CD14-positive monocyte (primary cell): ENCODE data around the gene THAP6. TPM values are rescaled to one million over a fixed set of nuclear protein-coding genes. Genes with fewer than 3 reads are reported as not detected.

ENCODE experiments used
- DNase-seq, 3 donors: peaks; one replicate each; pipeline ENCODE4 v3.0.0-alpha.2; 2011 to 2022
- H2AFZ ChIP-seq: 2 replicates; pipeline ENCODE4 v1.6.0; 2012; ENCODE audit warnings: mild to moderate bottlenecking, low read depth, low read length, inconsistent platforms; ENCODE audit not compliant: insufficient read depth, poor library complexity, severe bottlenecking
- H3K27ac ChIP-seq, 2 donors: 1 replicate in 1 of 2; 2 replicates in 1 of 2; pipeline ENCODE4 v1.5.1; 2012 to 2013; ENCODE audit warnings: low read length in 2 of 2, control low read depth in 1 of 2, inconsistent platforms in 1 of 2, low read depth in 1 of 2, mild to moderate bottlenecking in 1 of 2
- H3K27me3 ChIP-seq, 2 donors: one replicate each; pipeline versions ENCODE4 v1.6.0 to v1.6.1; 2011 to 2013; ENCODE audit warnings: low read length in 2 of 2; ENCODE audit not compliant: control insufficient read depth in 2 of 2, insufficient read depth in 2 of 2
- H3K36me3 ChIP-seq, 2 donors: replicated peaks in 1 of 2; 1 replicate in 1 of 2; 2 replicates in 1 of 2; pipeline versions ENCODE4 v1.5.1 to v1.6.1; 2012 to 2013; ENCODE audit warnings: low read length in 2 of 2, control low read depth in 1 of 2, inconsistent platforms in 1 of 2, mild to moderate bottlenecking in 1 of 2; ENCODE audit not compliant: insufficient read depth in 2 of 2, control insufficient read depth in 1 of 2
- H3K4me1 ChIP-seq, 2 donors: 1 replicate in 1 of 2; 2 replicates in 1 of 2; pipeline versions ENCODE4 v1.5.1 to v1.6.1; 2012 to 2013; ENCODE audit warnings: low read length in 2 of 2, control low read depth in 1 of 2, inconsistent platforms in 1 of 2, mild to moderate bottlenecking in 1 of 2, moderate library complexity in 1 of 2; ENCODE audit not compliant: insufficient read depth in 2 of 2, control insufficient read depth in 1 of 2
- H3K4me2 ChIP-seq: replicated peaks from 2 replicates; pipeline ENCODE3; 2012; ENCODE audit warnings: low read length, moderate library complexity, mild to moderate bottlenecking; ENCODE audit not compliant: poor library complexity, severe bottlenecking; ENCODE audit errors: extremely low read depth
- H3K4me3 ChIP-seq, 3 experiments: fragments of 200-600 bp in 1 of 3; sonication (generic) in 1 of 3; replicated peaks in 1 of 3; 1 replicate in 2 of 3; 2 replicates in 1 of 3; pipeline ENCODE4 v1.5.1; 2011 to 2013; ENCODE audit warnings: low read length in 3 of 3, mild to moderate bottlenecking in 3 of 3, control low read depth in 2 of 3, low read depth in 2 of 3, inconsistent platforms in 1 of 3, moderate library complexity in 1 of 3
- H3K79me2 ChIP-seq: 2 replicates; pipeline ENCODE4 v1.6.0; 2012; ENCODE audit warnings: mild to moderate bottlenecking, control low read depth, inconsistent platforms, low read length, moderate library complexity; ENCODE audit not compliant: insufficient read depth
- H3K9ac ChIP-seq: 2 replicates; pipeline ENCODE4 v1.6.0; 2017; ENCODE audit warnings: low read length, mild to moderate bottlenecking; ENCODE audit not compliant: insufficient read depth, poor library complexity, severe bottlenecking
- H3K9me3 ChIP-seq, 2 donors: replicated peaks in 1 of 2; 1 replicate in 1 of 2; 2 replicates in 1 of 2; pipeline versions ENCODE4 v1.5.1 to v1.6.1; 2012 to 2013; ENCODE audit warnings: low read length in 2 of 2, control low read depth in 1 of 2; ENCODE audit not compliant: control insufficient read depth in 1 of 2, insufficient read depth in 1 of 2
- H4K20me1 ChIP-seq: 2 replicates; pipeline ENCODE4 v1.6.0; 2012; ENCODE audit warnings: mild to moderate bottlenecking, low read length, control low read depth, moderate library complexity; ENCODE audit not compliant: insufficient read depth
- H3K27ac Mint-ChIP-seq, 7 donors: one replicate each; pipeline ENCODE4 v1.8.0; 2020; ENCODE audit warnings: mild to moderate bottlenecking in 7 of 7, mixed read lengths in 7 of 7, moderate library complexity in 6 of 7, inconsistent platforms in 2 of 7
- H3K27me3 Mint-ChIP-seq, 3 donors: one replicate each; pipeline ENCODE4 v1.8.0; 2021 to 2022; ENCODE audit warnings: low read depth in 3 of 3, mild to moderate bottlenecking in 3 of 3, mixed read lengths in 3 of 3, moderate library complexity in 3 of 3, inconsistent platforms in 1 of 3
- H3K36me3 Mint-ChIP-seq, 2 donors: one replicate each; pipeline ENCODE4 v1.8.0; 2020; ENCODE audit warnings: mixed read lengths in 2 of 2, inconsistent platforms in 1 of 2, mild to moderate bottlenecking in 1 of 2
- H3K4me1 Mint-ChIP-seq: one replicate; pipeline ENCODE4 v1.8.0; 2020; ENCODE audit warnings: mild to moderate bottlenecking, mixed read lengths
- H3K4me3 Mint-ChIP-seq, 2 donors: one replicate each; pipeline ENCODE4 v1.8.0; 2020; ENCODE audit warnings: mild to moderate bottlenecking in 2 of 2, mixed read lengths in 2 of 2, moderate library complexity in 1 of 2
- H3K9me3 Mint-ChIP-seq, 7 donors: one replicate each; pipeline ENCODE4 v1.8.0; 2020 to 2022; ENCODE audit warnings: mixed read lengths in 7 of 7, mild to moderate bottlenecking in 6 of 7, moderate library complexity in 6 of 7, inconsistent platforms in 2 of 7
- CTCF ChIP-seq: fragments of 200-600 bp; IDR thresholded peaks from one replicate; pipeline ENCODE4 v1.8.0; 2022; ENCODE audit warnings: antibody characterized with exemption, mild to moderate bottlenecking
- WGBS: methylation state at CpG from one replicate; pipeline ENCODE4 v1.1.5; 2013; ENCODE audit warnings: missing lambda C conversion rate; ENCODE audit not compliant: insufficient coverage; 5-methylcytosine and 5-hydroxymethylcytosine counted together
- intact Hi-C, 2 donors: fragments of 100-400 bp; cut with micrococcal nuclease; formaldehyde crosslinking; loops; one replicate each; pipeline versions ENCODE4 v1.15.0 to v1.15.1; 2023
- polyA plus RNA-seq, 3 donors: library from polyadenylated mRNA; depleted of rRNA in 1 of 3; unstranded in 2 of 3; stranded (reverse) in 1 of 3; fragments of 300-500 nt in 2 of 3; fragments of >200 nt in 1 of 3; fragmentation: Illumina TruSeq in 2 of 3; gene quantifications; 1 replicate in 2 of 3; 2 replicates in 1 of 3; pipeline ENCODE4 v1.2.3, GENCODE V29; 2012 to 2021

THAP6 gene
- polyA plus RNA-seq, 3 donors: 2.3 to 6.1 (median 5.6) TPM

- Mint-ChIP-seq H3K9me3 (no peaks in the 10 kb centered on the region), H3K4me3 (no peak overlapping the region), H3K36me3 (peaks cover 71 to 82% of the 10 kb centered on the region in 2 donors), H3K27me3 (peaks cover 0 to 2% (median 0%) of the 10 kb centered on the region in 3 donors), H3K27ac (peak overlapping the region in 1 of 7 donors; percentile 30), H3K4me1 (peaks cover 3% of the 10 kb centered on the region)
- no CpG with 5 or more reads among the region's 1 CpG for WGBS
- Histone ChIP-seq H3K4me3 (no peak overlapping the region), H3K9ac (no peak overlapping the region), H3K9me3 (no peaks in the 10 kb centered on the region), H4K20me1 (no peaks in the 10 kb centered on the region), H3K4me1 (no peaks in the 10 kb centered on the region), H3K4me2 (no peak overlapping the region), H2AFZ (no peak overlapping the region), H3K27ac (no peak overlapping the region), H3K79me2 (no peaks in the 10 kb centered on the region), H3K36me3 (peaks cover 68 to 85% of the 10 kb centered on the region in 2 donors), H3K27me3 (no peaks in the 10 kb centered on the region)
- intact Hi-C loops: no loop called here
- DNase-seq: no peak
- no peak for TF ChIP-seq CTCF
Measured at GRCh38 chr4:75525086-75525485, 10.8 kb downstream of the THAP6 start.

- Histone ChIP-seq H3K9ac (no peak overlapping the region), H3K4me1 (no peaks in the 10 kb centered on the region), H3K27me3 (no peaks in the 10 kb centered on the region), H3K4me3 (no peak overlapping the region), H3K27ac (no peak overlapping the region), H4K20me1 (no peaks in the 10 kb centered on the region), H3K36me3 (peaks cover 74 to 86% of the 10 kb centered on the region in 2 donors), H3K79me2 (no peaks in the 10 kb centered on the region), H3K9me3 (no peaks in the 10 kb centered on the region), H2AFZ (no peak overlapping the region), H3K4me2 (no peak overlapping the region)
- Mint-ChIP-seq H3K27ac (peak overlapping the region in 1 of 7 donors; percentile 31), H3K9me3 (peaks cover 0 to 5% (median 0%) of the 10 kb centered on the region in 7 donors), H3K27me3 (peaks cover 0 to 2% (median 0%) of the 10 kb centered on the region in 3 donors), H3K4me1 (peaks cover 3% of the 10 kb centered on the region), H3K4me3 (no peak overlapping the region), H3K36me3 (peaks cover 70 to 82% of the 10 kb centered on the region in 2 donors)
- TF ChIP-seq CTCF: no peak
- intact Hi-C loops: no loop called here
- 100% methylated on average over 1 of the region's 1 CpG for WGBS
- DNase-seq: no peak
Measured at GRCh38 chr4:75525910-75526309, 11.6 kb downstream of the THAP6 start.
